PC-3 (cell line): ENCODE results near the gene IL20. TPM values are rescaled to one million over a fixed set of nuclear protein-coding genes. Genes with fewer than 3 reads are reported as not detected.

ENCODE experiments used
- ATAC-seq: fragments of 200-7000 bp; cut with Tn5 transposase; 2 replicates; pipeline ENCODE4 v1.9.1; 2020; ENCODE audit warnings: mild to moderate bottlenecking, moderate library complexity
- BruUV-seq: library from RNA; stranded (reverse); fragments of 400-500 nt; replicated peaks from 2 replicates; lab custom pipeline; 2021; lab: Mats Ljungman, UMichigan
- CTCF ChIA-PET: fragments of 300-600 bp; sonication (Branson Sonifier 250); formaldehyde crosslinking; loops from one replicate; lab custom pipeline; 2022; ENCODE audit warnings: antibody characterized with exemption; lab: Charles Lee
- POLR2A ChIA-PET: fragments of 300-600 bp; sonication (Branson Sonifier 250); formaldehyde crosslinking; loops from one replicate; lab custom pipeline; 2022; ENCODE audit warnings: antibody characterized with exemption; ENCODE audit not compliant: unreplicated experiment; lab: Charles Lee
- DNase-seq: peaks from one replicate; pipeline ENCODE4 v3.0.0-alpha.2; 2015
- H2AFZ ChIP-seq: fragments of 300-600 bp; sonication (generic); 2 replicates; pipeline ENCODE4 v1.6.0; 2016; ENCODE audit warnings: antibody characterized with exemption, low read length
- H3F3A ChIP-seq: fragments of 300-600 bp; sonication (generic); one replicate; pipeline ENCODE4 v1.6.0; 2017; ENCODE audit warnings: antibody characterized with exemption, low read length, control low read depth, mild to moderate bottlenecking; ENCODE audit not compliant: unreplicated experiment
- H3K27ac ChIP-seq: fragments of 300-600 bp; sonication (generic); 2 replicates; pipeline ENCODE4 v1.5.1; 2016; ENCODE audit warnings: mild to moderate bottlenecking, low read length
- H3K27me3 ChIP-seq: fragments of 300-600 bp; sonication (generic); 2 replicates; pipeline ENCODE4 v1.6.1; 2016; ENCODE audit warnings: low read length, mixed read lengths
- H3K36me3 ChIP-seq: fragments of 300-600 bp; sonication (generic); 2 replicates; pipeline ENCODE4 v1.6.1; 2016; ENCODE audit warnings: low read depth, mixed run types, low read length, mixed read lengths
- H3K4me1 ChIP-seq: fragments of 300-600 bp; sonication (generic); 2 replicates; pipeline ENCODE4 v1.5.1; 2016; ENCODE audit warnings: low read length; ENCODE audit not compliant: insufficient read depth
- H3K4me2 ChIP-seq: fragments of 300-600 bp; sonication (generic); 2 replicates; pipeline ENCODE4 v1.6.0; 2016; ENCODE audit warnings: low read length
- H3K4me3 ChIP-seq: fragments of 300-600 bp; sonication (generic); 2 replicates; pipeline ENCODE4 v1.5.1; 2016; ENCODE audit warnings: mild to moderate bottlenecking, low read length, mixed read lengths
- H3K79me2 ChIP-seq: fragments of 300-600 bp; sonication (generic); 2 replicates; pipeline ENCODE4 v1.6.1; 2017; ENCODE audit warnings: low read length, mixed read lengths
- H3K9ac ChIP-seq: fragments of 300-600 bp; sonication (generic); 2 replicates; pipeline ENCODE4 v1.6.0; 2016; ENCODE audit warnings: mild to moderate bottlenecking, low read length
- H3K9me2 ChIP-seq: fragments of 300-600 bp; sonication (generic); replicated peaks from 2 replicates; pipeline ENCODE4 v1.6.1; 2016; ENCODE audit warnings: mixed run types, low read length, mixed read lengths
- H3K9me3 ChIP-seq: fragments of 300-600 bp; sonication (generic); 2 replicates; pipeline ENCODE4 v1.6.1; 2016; ENCODE audit warnings: low read length, mixed read lengths
- H4K20me1 ChIP-seq: fragments of 300-600 bp; sonication (generic); 2 replicates; pipeline ENCODE4 v1.6.1; 2016; ENCODE audit warnings: low read length, mixed read lengths
- EZH2 ChIP-seq: fragments of 300-600 bp; sonication (generic); IDR thresholded peaks from one replicate; pipeline ENCODE4 v1.6.1; 2017; ENCODE audit warnings: antibody characterized with exemption, mild to moderate bottlenecking, low read length; ENCODE audit not compliant: unreplicated experiment
- EZH2phosphoT487 ChIP-seq: fragments of 300-600 bp; sonication (generic); IDR thresholded peaks from 2 replicates; pipeline ENCODE4 v1.6.1; 2018; ENCODE audit warnings: mild to moderate bottlenecking, antibody characterized with exemption, low read length, borderline replicate concordance
- intact Hi-C: fragments of 100-400 bp; cut with micrococcal nuclease; formaldehyde crosslinking; loops from 2 replicates; pipeline ENCODE4 v1.9.0; 2023
- total RNA-seq: library from RNA; depleted of rRNA; stranded (reverse); fragments of >200 nt; gene quantifications from 2 replicates; pipeline ENCODE4 v1.2.3, GENCODE V29; 2014
- TF ChIP-seq, protein P1 (sequence below): fragments of 300-600 bp; sonication (generic); conservative IDR thresholded peaks from 2 replicates; pipeline ENCODE4 v1.5.1; 2017; ENCODE audit warnings: antibody characterized with exemption, low read depth, mild to moderate bottlenecking, low read length

IL20 gene
- total RNA-seq, 1 experiment from 2014 or later = not detected

DNA sequence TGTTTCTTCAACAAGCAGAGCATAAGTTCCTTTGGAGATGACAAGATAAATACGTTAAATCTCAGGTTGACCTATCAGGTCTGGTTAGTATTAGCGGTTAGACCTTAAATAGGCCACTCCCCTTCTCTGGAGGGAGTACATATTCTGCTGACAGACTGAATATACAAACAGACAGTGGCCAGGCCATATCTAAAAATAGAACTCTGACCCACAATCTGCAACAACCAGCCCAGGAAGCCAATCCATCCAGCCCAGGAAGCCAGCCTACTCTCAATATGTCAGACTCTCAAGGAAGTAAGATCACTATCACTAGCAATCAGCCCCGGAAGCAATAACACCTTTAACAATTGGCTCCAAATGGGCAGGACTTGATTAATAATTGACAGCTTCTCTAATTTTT lies 6.7 kb downstream of the IL20 start:
- ChIA-PET CTCF (no interaction called here), POLR2A (interaction anchor here (0.6 kb wide), 1 partner anchor 18 kb away, joined by 3 read pairs; no protein-coding TSS in a partner anchor)
- Histone ChIP-seq H3K9ac (no peak overlapping the region), H3K4me1 (no peaks in the 10 kb centered on the region), H3K4me3 (no peak overlapping the region), H3K27me3 (no peaks in the 10 kb centered on the region), H3F3A (no peaks in the 10 kb centered on the region), H3K27ac (no peak overlapping the region), H3K9me3 (no peaks in the 10 kb centered on the region), H3K9me2 (no peaks in the 10 kb centered on the region), H3K79me2 (no peaks in the 10 kb centered on the region), H4K20me1 (no peaks in the 10 kb centered on the region), H3K36me3 (no peaks in the 10 kb centered on the region), H3K4me2 (no peak overlapping the region), H2AFZ (no peak overlapping the region)
- ATAC-seq (no peak), DNase-seq (no peak)
- intact Hi-C loops = no loop called here
- TF ChIP-seq, protein P1, sequence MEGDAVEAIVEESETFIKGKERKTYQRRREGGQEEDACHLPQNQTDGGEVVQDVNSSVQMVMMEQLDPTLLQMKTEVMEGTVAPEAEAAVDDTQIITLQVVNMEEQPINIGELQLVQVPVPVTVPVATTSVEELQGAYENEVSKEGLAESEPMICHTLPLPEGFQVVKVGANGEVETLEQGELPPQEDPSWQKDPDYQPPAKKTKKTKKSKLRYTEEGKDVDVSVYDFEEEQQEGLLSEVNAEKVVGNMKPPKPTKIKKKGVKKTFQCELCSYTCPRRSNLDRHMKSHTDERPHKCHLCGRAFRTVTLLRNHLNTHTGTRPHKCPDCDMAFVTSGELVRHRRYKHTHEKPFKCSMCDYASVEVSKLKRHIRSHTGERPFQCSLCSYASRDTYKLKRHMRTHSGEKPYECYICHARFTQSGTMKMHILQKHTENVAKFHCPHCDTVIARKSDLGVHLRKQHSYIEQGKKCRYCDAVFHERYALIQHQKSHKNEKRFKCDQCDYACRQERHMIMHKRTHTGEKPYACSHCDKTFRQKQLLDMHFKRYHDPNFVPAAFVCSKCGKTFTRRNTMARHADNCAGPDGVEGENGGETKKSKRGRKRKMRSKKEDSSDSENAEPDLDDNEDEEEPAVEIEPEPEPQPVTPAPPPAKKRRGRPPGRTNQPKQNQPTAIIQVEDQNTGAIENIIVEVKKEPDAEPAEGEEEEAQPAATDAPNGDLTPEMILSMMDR = no peak
- no peak for TF ChIP-seq EZH2phosphoT487
- no peak for TF ChIP-seq EZH2
- BruUV-seq = no TSS peak

DNA sequence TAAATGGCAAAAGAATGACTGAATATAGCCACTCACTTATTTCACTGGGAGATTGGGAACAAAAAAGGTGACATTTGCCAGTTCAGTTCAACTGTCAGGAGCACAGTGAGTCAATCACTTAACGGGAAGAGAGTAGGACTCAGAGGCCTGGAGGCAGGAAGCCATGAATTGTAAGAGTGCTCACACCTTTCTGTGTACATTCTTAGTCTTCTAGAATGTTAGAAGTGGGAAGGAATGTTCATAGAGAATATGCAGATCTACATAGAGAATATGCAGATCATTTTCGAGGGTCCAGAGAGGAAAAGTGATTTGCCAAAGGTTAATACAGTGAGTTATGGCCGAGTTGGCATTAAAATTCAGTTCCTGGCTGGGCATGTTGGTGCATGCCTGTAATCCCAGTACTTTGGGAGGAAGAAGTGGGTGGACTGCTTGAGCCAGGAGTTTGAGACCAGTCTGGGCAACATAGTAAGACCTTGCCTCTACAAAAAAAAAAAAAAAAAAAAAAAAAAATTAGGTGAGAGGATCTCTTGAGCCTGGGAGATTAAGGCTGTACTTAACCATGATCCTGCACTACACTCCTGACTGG lies 8.3 kb downstream of the IL20 start:
- H3K4me2 ChIP-seq = no peak overlapping the region
- no peaks in the 10 kb centered on the region for H4K20me1 ChIP-seq
- no TSS peak for BruUV-seq
- H3F3A ChIP-seq = no peaks in the 10 kb centered on the region
- H3K9me3 ChIP-seq = peaks cover 12% of the 10 kb centered on the region
- H3K9ac ChIP-seq = no peak overlapping the region
- no peaks in the 10 kb centered on the region for H3K36me3 ChIP-seq
- H3K4me1 ChIP-seq = no peaks in the 10 kb centered on the region
- H3K4me3 ChIP-seq = no peak overlapping the region
- intact Hi-C loops = no loop called here
- CTCF ChIA-PET = no interaction called here
- POLR2A ChIA-PET = interaction anchor here (0.7 kb wide), 1 partner anchor 109 kb away, joined by 4 read pairs; no protein-coding TSS in a partner anchor
- TF ChIP-seq, protein P1 = no peak
- TF ChIP-seq EZH2 (no peak), EZH2phosphoT487 (no peak)
- H3K27me3 ChIP-seq = no peaks in the 10 kb centered on the region
- DNase-seq = peak; percentile 41
- H3K27ac ChIP-seq = no peak overlapping the region
- no peaks in the 10 kb centered on the region for H3K9me2 ChIP-seq
- H3K79me2 ChIP-seq = no peaks in the 10 kb centered on the region
- ATAC-seq = peak; percentile 54; the same call in 1 of the 2 replicates
- H2AFZ ChIP-seq = no peak overlapping the region

DNA sequence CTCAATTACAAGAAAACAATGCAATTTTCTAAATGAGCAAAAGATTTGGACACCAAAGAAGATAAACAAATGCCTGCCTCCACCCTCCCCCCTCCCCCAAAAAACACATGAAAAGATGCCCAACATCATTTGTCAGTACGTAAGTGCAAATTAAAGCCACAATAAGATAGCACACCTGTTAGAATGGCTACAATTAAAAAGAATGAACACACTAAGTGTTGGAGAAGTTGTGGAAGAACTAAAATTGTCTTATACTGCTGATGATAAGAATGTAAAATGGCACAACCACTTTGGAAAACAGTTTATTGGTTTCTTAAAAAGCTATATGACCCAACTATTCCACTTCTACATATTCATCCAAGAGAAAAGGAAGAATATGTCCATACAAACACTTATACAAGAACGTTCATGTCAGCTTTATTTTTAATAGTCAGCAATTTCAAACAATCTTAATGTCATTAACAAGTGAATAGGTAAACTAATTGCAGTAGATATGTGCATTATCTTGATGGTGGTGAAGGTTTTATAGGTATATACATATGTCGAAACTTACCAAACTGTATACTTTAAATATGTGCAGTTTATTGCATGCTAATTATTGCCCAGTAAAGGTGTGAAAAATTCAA lies 10.4 kb downstream of the IL20 start:
- Histone ChIP-seq H3K4me3 (no peak overlapping the region), H3K9ac (no peak overlapping the region), H3K4me2 (no peak overlapping the region), H3K79me2 (no peaks in the 10 kb centered on the region), H2AFZ (no peak overlapping the region), H3K9me3 (peaks cover 17% of the 10 kb centered on the region), H3K27me3 (no peaks in the 10 kb centered on the region), H4K20me1 (no peaks in the 10 kb centered on the region), H3K9me2 (no peaks in the 10 kb centered on the region), H3K4me1 (no peaks in the 10 kb centered on the region), H3K27ac (no peak overlapping the region), H3K36me3 (no peaks in the 10 kb centered on the region), H3F3A (no peaks in the 10 kb centered on the region)
- ATAC-seq (no peak), DNase-seq (no peak)
- BruUV-seq = no TSS peak
- intact Hi-C loops = no loop called here
- TF ChIP-seq, protein P1 = no peak
- no peak for TF ChIP-seq EZH2
- no peak for TF ChIP-seq EZH2phosphoT487
- CTCF ChIA-PET = no interaction called here
- POLR2A ChIA-PET = no interaction called here
